ENCODE results near the gene IL20RA. TPM values are rescaled to one million over a fixed set of nuclear protein-coding genes. Genes with fewer than 3 reads are reported as not detected.

Gene IL20RA
- total RNA-seq, 1 donor from 2014 or later, result not detected

GRCh38 chr6:137020776-137021175, 24.0 kb downstream of the IL20RA start:
- H3K27me3 Mint-ChIP-seq (ENCODE audit: unreplicated experiment), result peaks cover 27% of the 10 kb centered on the region
- TF ChIP-seq, protein P1, sequence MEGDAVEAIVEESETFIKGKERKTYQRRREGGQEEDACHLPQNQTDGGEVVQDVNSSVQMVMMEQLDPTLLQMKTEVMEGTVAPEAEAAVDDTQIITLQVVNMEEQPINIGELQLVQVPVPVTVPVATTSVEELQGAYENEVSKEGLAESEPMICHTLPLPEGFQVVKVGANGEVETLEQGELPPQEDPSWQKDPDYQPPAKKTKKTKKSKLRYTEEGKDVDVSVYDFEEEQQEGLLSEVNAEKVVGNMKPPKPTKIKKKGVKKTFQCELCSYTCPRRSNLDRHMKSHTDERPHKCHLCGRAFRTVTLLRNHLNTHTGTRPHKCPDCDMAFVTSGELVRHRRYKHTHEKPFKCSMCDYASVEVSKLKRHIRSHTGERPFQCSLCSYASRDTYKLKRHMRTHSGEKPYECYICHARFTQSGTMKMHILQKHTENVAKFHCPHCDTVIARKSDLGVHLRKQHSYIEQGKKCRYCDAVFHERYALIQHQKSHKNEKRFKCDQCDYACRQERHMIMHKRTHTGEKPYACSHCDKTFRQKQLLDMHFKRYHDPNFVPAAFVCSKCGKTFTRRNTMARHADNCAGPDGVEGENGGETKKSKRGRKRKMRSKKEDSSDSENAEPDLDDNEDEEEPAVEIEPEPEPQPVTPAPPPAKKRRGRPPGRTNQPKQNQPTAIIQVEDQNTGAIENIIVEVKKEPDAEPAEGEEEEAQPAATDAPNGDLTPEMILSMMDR (IDR thresholded peaks at IDR 0.05), result no peak
- H3K27ac Mint-ChIP-seq (ENCODE audit: unreplicated experiment), result no peak overlapping the region
- no peak overlapping the region for H3K4me3 Mint-ChIP-seq (ENCODE audit: unreplicated experiment)
- H3K36me3 Mint-ChIP-seq (ENCODE audit: unreplicated experiment), result no peaks in the 10 kb centered on the region
- H3K4me1 Mint-ChIP-seq (ENCODE audit: unreplicated experiment), result peaks cover 4% of the 10 kb centered on the region
- DNase-seq (ENCODE audit: extremely low spot score, unreplicated experiment), result no peak
- no peaks in the 10 kb centered on the region for H3K9me3 Mint-ChIP-seq (ENCODE audit: unreplicated experiment)

GRCh38 chr6:137019476-137020272, 25.1 kb downstream of the IL20RA start:
- no peak for DNase-seq (ENCODE audit: extremely low spot score, unreplicated experiment)
- no peaks in the 10 kb centered on the region for H3K9me3 Mint-ChIP-seq (ENCODE audit: unreplicated experiment)
- H3K27me3 Mint-ChIP-seq (ENCODE audit: unreplicated experiment), result peaks cover 24% of the 10 kb centered on the region
- no peak overlapping the region for H3K4me3 Mint-ChIP-seq (ENCODE audit: unreplicated experiment)
- H3K4me1 Mint-ChIP-seq (ENCODE audit: unreplicated experiment), result peaks cover 4% of the 10 kb centered on the region
- TF ChIP-seq, protein P1 (IDR thresholded peaks at IDR 0.05), result no peak
- no peaks in the 10 kb centered on the region for H3K36me3 Mint-ChIP-seq (ENCODE audit: unreplicated experiment)
- H3K27ac Mint-ChIP-seq (ENCODE audit: unreplicated experiment), result no peak overlapping the region

DNA sequence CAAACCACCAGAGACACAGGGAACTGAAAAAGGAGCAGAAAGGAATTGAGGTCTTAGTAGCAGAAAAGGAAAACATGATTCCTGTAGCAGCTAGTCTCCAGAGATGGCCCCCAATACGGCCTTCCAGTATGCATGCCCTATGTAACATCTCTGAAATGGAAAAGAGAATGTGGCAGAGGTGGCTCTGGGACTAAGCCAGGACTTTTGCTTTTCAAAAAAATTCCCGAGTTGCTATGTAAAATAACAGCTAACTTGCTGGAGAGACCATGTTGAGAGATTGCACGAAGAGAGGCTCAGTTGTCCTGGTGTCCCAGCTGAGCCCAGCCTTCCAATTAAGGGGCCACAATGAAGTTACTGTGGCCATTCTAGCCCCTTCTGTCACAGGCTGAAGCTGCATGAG, 27.7 kb downstream of the IL20RA start:
- TF ChIP-seq, protein P1 (IDR thresholded peaks at IDR 0.05), result no peak
- H3K27ac Mint-ChIP-seq (ENCODE audit: unreplicated experiment), result no peak overlapping the region
- H3K36me3 Mint-ChIP-seq (ENCODE audit: unreplicated experiment), result no peaks in the 10 kb centered on the region

DNA sequence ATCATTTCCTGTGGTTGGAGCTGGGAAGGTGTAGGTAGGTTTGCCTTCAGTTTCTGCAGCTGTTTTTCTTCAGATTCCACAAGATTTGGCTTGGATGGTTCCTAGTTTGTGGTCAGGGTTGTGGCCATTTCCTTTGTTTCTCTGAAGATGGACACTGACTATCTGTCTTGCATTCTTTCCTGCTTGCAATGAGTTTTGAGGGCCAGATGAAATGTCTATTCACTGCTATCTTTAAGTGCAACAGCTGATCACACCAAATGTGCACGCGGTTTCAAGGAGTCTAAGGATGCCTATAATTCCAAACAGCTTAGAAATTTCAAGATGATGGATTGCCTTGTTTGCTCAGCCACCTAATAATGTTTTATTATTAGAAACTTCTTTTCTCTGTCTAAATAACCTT, 28.4 kb downstream of the IL20RA start:
- H3K27ac Mint-ChIP-seq (ENCODE audit: unreplicated experiment), result no peak overlapping the region
- DNase-seq (ENCODE audit: extremely low spot score, unreplicated experiment), result no peak
- peaks cover 30% of the 10 kb centered on the region for H3K4me1 Mint-ChIP-seq (ENCODE audit: unreplicated experiment)

More for the DNA sequence above, 27.7 kb downstream of the IL20RA start:
- Mint-ChIP-seq H3K4me1 (ENCODE audit: unreplicated experiment) (peaks cover 25% of the 10 kb centered on the region), H3K4me3 (ENCODE audit: unreplicated experiment) (no peak overlapping the region), H3K27me3 (ENCODE audit: unreplicated experiment) (peaks cover 5% of the 10 kb centered on the region), H3K9me3 (ENCODE audit: unreplicated experiment) (no peaks in the 10 kb centered on the region)
- DNase-seq (ENCODE audit: extremely low spot score, unreplicated experiment), result no peak

GRCh38 chr6:137015943-137016342, 28.8 kb downstream of the IL20RA start:
- no peak overlapping the region for H3K27ac Mint-ChIP-seq (ENCODE audit: unreplicated experiment)
- peaks cover 4% of the 10 kb centered on the region for H3K27me3 Mint-ChIP-seq (ENCODE audit: unreplicated experiment)
- H3K9me3 Mint-ChIP-seq (ENCODE audit: unreplicated experiment), result no peaks in the 10 kb centered on the region
- peaks cover 32% of the 10 kb centered on the region for H3K4me1 Mint-ChIP-seq (ENCODE audit: unreplicated experiment)
- no peak for DNase-seq (ENCODE audit: extremely low spot score, unreplicated experiment)
- no peak overlapping the region for H3K4me3 Mint-ChIP-seq (ENCODE audit: unreplicated experiment)
- TF ChIP-seq, protein P1 (IDR thresholded peaks at IDR 0.05), result no peak
- no peaks in the 10 kb centered on the region for H3K36me3 Mint-ChIP-seq (ENCODE audit: unreplicated experiment)

More for the DNA sequence above, 28.4 kb downstream of the IL20RA start:
- H3K9me3 Mint-ChIP-seq (ENCODE audit: unreplicated experiment), result no peaks in the 10 kb centered on the region
- no peaks in the 10 kb centered on the region for H3K36me3 Mint-ChIP-seq (ENCODE audit: unreplicated experiment)
- no peak overlapping the region for H3K4me3 Mint-ChIP-seq (ENCODE audit: unreplicated experiment)
- peaks cover 4% of the 10 kb centered on the region for H3K27me3 Mint-ChIP-seq (ENCODE audit: unreplicated experiment)
- TF ChIP-seq, protein P1 (IDR thresholded peaks at IDR 0.05), result no peak

All from osteocyte (in vitro differentiated cells).